Neural progenitor cell (in vitro differentiated cells): Measurements from ENCODE around the gene PPP1R3G. TPM values are rescaled to one million over a fixed set of nuclear protein-coding genes. Genes with fewer than 3 reads are reported as not detected.

ENCODE experiments used
- DNase-seq: peaks from one replicate; pipeline ENCODE4 v3.0.0-alpha.2; 2016; ENCODE audit warnings: low spot score
- H2AFZ ChIP-seq: fragments of 200-600 bp; sonication (generic); replicated peaks from 2 replicates; pipeline ENCODE4 v1.6.1; 2016; ENCODE audit warnings: antibody characterized with exemption
- H3F3A ChIP-seq: fragments of 200-600 bp; sonication (generic); 2 replicates; pipeline ENCODE4 v1.6.1; 2016; ENCODE audit warnings: antibody characterized with exemption, low read depth
- H3K27ac ChIP-seq: fragments of 200-600 bp; sonication (generic); 2 replicates; pipeline ENCODE4 v1.5.1; 2016; ENCODE audit warnings: mild to moderate bottlenecking
- H3K27me3 ChIP-seq: fragments of 200-600 bp; sonication (generic); 2 replicates; pipeline ENCODE4 v1.6.1; 2016; ENCODE audit warnings: mild to moderate bottlenecking, moderate library complexity
- H3K36me3 ChIP-seq: fragments of 200-600 bp; sonication (generic); 2 replicates; pipeline ENCODE4 v1.5.1; 2016
- H3K4me1 ChIP-seq: fragments of 200-600 bp; sonication (generic); 2 replicates; pipeline ENCODE4 v1.6.1; 2016; ENCODE audit warnings: mixed run types
- H3K4me2 ChIP-seq: fragments of 200-600 bp; sonication (generic); 2 replicates; pipeline ENCODE4 v1.6.1; 2016
- H3K4me3 ChIP-seq: fragments of 200-600 bp; sonication (generic); 2 replicates; pipeline ENCODE4 v1.5.1; 2016
- H3K79me2 ChIP-seq: fragments of 200-600 bp; sonication (generic); 2 replicates; pipeline ENCODE4 v1.6.1; 2016; ENCODE audit warnings: low read depth
- H3K9ac ChIP-seq: fragments of 200-600 bp; sonication (generic); 2 replicates; pipeline ENCODE4 v1.6.1; 2016
- H3K9me3 ChIP-seq: fragments of 200-600 bp; sonication (generic); 2 replicates; pipeline ENCODE4 v1.5.1; 2016; ENCODE audit warnings: low read depth
- H4K20me1 ChIP-seq: fragments of 200-600 bp; sonication (generic); 2 replicates; pipeline ENCODE4 v1.6.1; 2016; ENCODE audit warnings: low read depth
- H3K27ac Mint-ChIP-seq: 3 replicates; pipeline ENCODE4 v1.8.0; 2021; ENCODE audit warnings: mixed read lengths
- H3K27me3 Mint-ChIP-seq: 2 replicates; pipeline ENCODE4 v1.8.0; 2022; ENCODE audit warnings: low read depth, mild to moderate bottlenecking, inconsistent platforms, moderate library complexity, mixed read lengths; ENCODE audit not compliant: insufficient read depth
- H3K36me3 Mint-ChIP-seq: 3 replicates; pipeline ENCODE4 v1.8.0; 2021; ENCODE audit warnings: mixed read lengths
- H3K4me1 Mint-ChIP-seq: 3 replicates; pipeline ENCODE4 v1.8.0; 2021; ENCODE audit warnings: mixed read lengths
- H3K4me3 Mint-ChIP-seq: 3 replicates; pipeline ENCODE4 v1.8.0; 2021; ENCODE audit warnings: mild to moderate bottlenecking, moderate library complexity, mixed read lengths
- H3K9me3 Mint-ChIP-seq: 3 replicates; pipeline ENCODE4 v1.8.0; 2020; ENCODE audit warnings: mixed read lengths
- CTCF ChIP-seq: fragments of 200-600 bp; sonication (generic); IDR thresholded peaks from 2 replicates; pipeline ENCODE4 v1.5.1; 2017; ENCODE audit warnings: antibody characterized with exemption, mild to moderate bottlenecking
- EZH2 ChIP-seq: fragments of 200-600 bp; sonication (generic); IDR thresholded peaks from 2 replicates; pipeline ENCODE4 v1.6.1; 2017; ENCODE audit warnings: antibody characterized with exemption, mild to moderate bottlenecking, moderate library complexity
- EZH2phosphoT487 ChIP-seq: fragments of 200-600 bp; sonication (generic); IDR thresholded peaks from 2 replicates; pipeline ENCODE4 v1.6.1; 2017; ENCODE audit warnings: antibody characterized with exemption
- total RNA-seq: library from RNA; depleted of rRNA; stranded (reverse); fragments of >200 nt; gene quantifications from 2 replicates; pipeline ENCODE4 v1.2.3, GENCODE V29; 2015; ENCODE audit warnings: low replicate concordance

Gene PPP1R3G
- total RNA-seq, 1 donor from 2014 or later = 0.36 TPM

GRCh38 chr6:5103250-5103649 is 18.1 kb downstream of the PPP1R3G start:
- no peak for DNase-seq
- Mint-ChIP-seq H3K27me3 (peaks cover 2% of the 10 kb centered on the region), H3K27ac (no peak overlapping the region), H3K9me3 (no peaks in the 10 kb centered on the region), H3K4me1 (peaks cover 11% of the 10 kb centered on the region), H3K36me3 (peaks cover 4% of the 10 kb centered on the region), H3K4me3 (no peak overlapping the region)
- no peaks in the 10 kb centered on the region for H3K79me2 ChIP-seq
- H3K4me3 ChIP-seq = no peak overlapping the region
- H3K4me1 ChIP-seq = peaks cover 4% of the 10 kb centered on the region
- H3K27ac ChIP-seq = no peak overlapping the region
- no peak overlapping the region for H3K4me2 ChIP-seq
- no peak overlapping the region for H2AFZ ChIP-seq
- no peaks in the 10 kb centered on the region for H3K9me3 ChIP-seq
- H3K36me3 ChIP-seq = no peaks in the 10 kb centered on the region
- no peak for TF ChIP-seq EZH2
- no peak for TF ChIP-seq EZH2phosphoT487
- no peak for TF ChIP-seq CTCF
- no peak overlapping the region for H3K9ac ChIP-seq
- H3F3A ChIP-seq = no peaks in the 10 kb centered on the region
- no peaks in the 10 kb centered on the region for H4K20me1 ChIP-seq
- H3K27me3 ChIP-seq = no peaks in the 10 kb centered on the region

GRCh38 chr6:5104667-5105066 is 19.5 kb downstream of the PPP1R3G start:
- no peak overlapping the region for H3K4me2 ChIP-seq
- peaks cover 11% of the 10 kb centered on the region for H3K4me1 Mint-ChIP-seq
- H3K9ac ChIP-seq = no peak overlapping the region
- no peak overlapping the region for H2AFZ ChIP-seq
- H3K9me3 Mint-ChIP-seq = no peaks in the 10 kb centered on the region
- H3K36me3 ChIP-seq = no peaks in the 10 kb centered on the region
- DNase-seq = no peak
- no peaks in the 10 kb centered on the region for H3K9me3 ChIP-seq
- H3K27me3 ChIP-seq = no peaks in the 10 kb centered on the region
- H3K27ac Mint-ChIP-seq = no peak overlapping the region
- no peak overlapping the region for H3K4me3 ChIP-seq
- no peaks in the 10 kb centered on the region for H3K79me2 ChIP-seq
- peaks cover 4% of the 10 kb centered on the region for H3K36me3 Mint-ChIP-seq
- peaks cover 4% of the 10 kb centered on the region for H3K4me1 ChIP-seq
- H3K4me3 Mint-ChIP-seq = no peak overlapping the region
- no peaks in the 10 kb centered on the region for H4K20me1 ChIP-seq
- TF ChIP-seq CTCF (no peak), EZH2phosphoT487 (no peak), EZH2 (no peak)
- H3K27ac ChIP-seq = no peak overlapping the region
- no peaks in the 10 kb centered on the region for H3K27me3 Mint-ChIP-seq
- H3F3A ChIP-seq = no peaks in the 10 kb centered on the region

GRCh38 chr6:5105146-5105545 is 20.0 kb downstream of the PPP1R3G start:
- H3K9ac ChIP-seq = no peak overlapping the region
- H3K4me2 ChIP-seq = no peak overlapping the region
- no peak for DNase-seq
- no peak overlapping the region for H2AFZ ChIP-seq
- H3K27me3 ChIP-seq = no peaks in the 10 kb centered on the region
- no peak overlapping the region for H3K4me3 ChIP-seq
- no peaks in the 10 kb centered on the region for H3K27me3 Mint-ChIP-seq
- peaks cover 11% of the 10 kb centered on the region for H3K4me1 Mint-ChIP-seq
- H3F3A ChIP-seq = no peaks in the 10 kb centered on the region
- H3K27ac Mint-ChIP-seq = no peak overlapping the region
- TF ChIP-seq EZH2phosphoT487 = no peak
- no peak for TF ChIP-seq CTCF
- TF ChIP-seq EZH2 = no peak
- H3K9me3 ChIP-seq = no peaks in the 10 kb centered on the region
- peaks cover 7% of the 10 kb centered on the region for H3K36me3 Mint-ChIP-seq
- no peaks in the 10 kb centered on the region for H4K20me1 ChIP-seq
- H3K4me3 Mint-ChIP-seq = no peak overlapping the region
- no peaks in the 10 kb centered on the region for H3K79me2 ChIP-seq
- no peaks in the 10 kb centered on the region for H3K9me3 Mint-ChIP-seq
- peaks cover 4% of the 10 kb centered on the region for H3K4me1 ChIP-seq
- H3K27ac ChIP-seq = no peak overlapping the region
- H3K36me3 ChIP-seq = no peaks in the 10 kb centered on the region
